ENCODE measurements around the gene ADIPOQ.

- TF ChIP-seq, protein P1, sequence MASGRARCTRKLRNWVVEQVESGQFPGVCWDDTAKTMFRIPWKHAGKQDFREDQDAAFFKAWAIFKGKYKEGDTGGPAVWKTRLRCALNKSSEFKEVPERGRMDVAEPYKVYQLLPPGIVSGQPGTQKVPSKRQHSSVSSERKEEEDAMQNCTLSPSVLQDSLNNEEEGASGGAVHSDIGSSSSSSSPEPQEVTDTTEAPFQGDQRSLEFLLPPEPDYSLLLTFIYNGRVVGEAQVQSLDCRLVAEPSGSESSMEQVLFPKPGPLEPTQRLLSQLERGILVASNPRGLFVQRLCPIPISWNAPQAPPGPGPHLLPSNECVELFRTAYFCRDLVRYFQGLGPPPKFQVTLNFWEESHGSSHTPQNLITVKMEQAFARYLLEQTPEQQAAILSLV (CRISPR knock-in tag; IDR thresholded peaks at IDR 0.05; ENCODE audit: borderline replicate concordance): no peak
- TF ChIP-seq CTCF (CRISPR knock-in tag; IDR thresholded peaks at IDR 0.05) (no peak), POLR2AphosphoS5 (IDR thresholded peaks at IDR 0.05; ENCODE audit: low read depth, low read length) (no peak), DPF2 (CRISPR knock-in tag; IDR thresholded peaks at IDR 0.05; ENCODE audit: borderline replicate concordance, low read depth) (no peak), ATF1 (CRISPR knock-in tag; IDR thresholded peaks at IDR 0.05) (no peak), GATAD1 (CRISPR knock-in tag; IDR thresholded peaks at IDR 0.05) (no peak), NR3C1 (CRISPR knock-in tag; IDR thresholded peaks at IDR 0.05) (no peak), ZFP36L2 (CRISPR knock-in tag; IDR thresholded peaks at IDR 0.05) (no peak), CHD4 (IDR thresholded peaks at IDR 0.05; ENCODE audit: borderline replicate concordance, low read length) (no peak), BRCA1 (CRISPR knock-in tag; IDR thresholded peaks at IDR 0.05) (no peak), ZFX (CRISPR knock-in tag; IDR thresholded peaks at IDR 0.05; ENCODE audit: low read depth) (no peak), ZKSCAN8 (CRISPR knock-in tag; IDR thresholded peaks at IDR 0.05; ENCODE audit: borderline replicate concordance) (no peak), CC2D1A (CRISPR knock-in tag; IDR thresholded peaks at IDR 0.05) (no peak), EP300 (IDR thresholded peaks at IDR 0.05; ENCODE audit: low read depth in 2 of 2, low read length in 2 of 2) (no peak), EP300 (CRISPR knock-in tag; IDR thresholded peaks at IDR 0.05; ENCODE audit: borderline replicate concordance) (no peak)
Measured at GRCh38 chr3:186800285-186800684, 42.2 kb upstream of the ADIPOQ start.
